Effector memory CD4-positive, alpha-beta T cell (primary cell): ENCODE data around the gene RPP25L.

Experiments used
- DNase-seq, 3 donors: peaks; one replicate each; pipeline ENCODE4 v3.0.0-alpha.2; 2020
- H3K27ac ChIP-seq: 2 replicates; pipeline ENCODE4 v1.7.0; 2013; ENCODE audit warnings: mild to moderate bottlenecking, low read length, moderate library complexity; ENCODE audit not compliant: insufficient read depth, poor library complexity, severe bottlenecking
- H3K27me3 ChIP-seq: replicated peaks from 2 replicates; pipeline ENCODE4 v1.7.0; 2013; ENCODE audit warnings: mild to moderate bottlenecking, low read length; ENCODE audit not compliant: insufficient read depth, control insufficient read depth, poor library complexity, severe bottlenecking
- H3K36me3 ChIP-seq: 2 replicates; pipeline ENCODE4 v1.7.0; 2013; ENCODE audit warnings: mild to moderate bottlenecking, low read length, moderate library complexity; ENCODE audit not compliant: control insufficient read depth, insufficient read depth
- H3K4me1 ChIP-seq: 2 replicates; pipeline ENCODE4 v1.7.0; 2013; ENCODE audit warnings: low read length, mild to moderate bottlenecking; ENCODE audit not compliant: control insufficient read depth, insufficient read depth, poor library complexity, severe bottlenecking
- H3K4me3 ChIP-seq: 2 replicates; pipeline ENCODE4 v1.7.0; 2013; ENCODE audit warnings: low read length, low read depth, mild to moderate bottlenecking; ENCODE audit not compliant: insufficient read depth, poor library complexity, severe bottlenecking
- H3K9me3 ChIP-seq: 2 replicates; pipeline ENCODE4 v1.7.0; 2013; ENCODE audit warnings: mild to moderate bottlenecking, low read length, moderate library complexity; ENCODE audit not compliant: control insufficient read depth

The RPP25L gene

DNA sequence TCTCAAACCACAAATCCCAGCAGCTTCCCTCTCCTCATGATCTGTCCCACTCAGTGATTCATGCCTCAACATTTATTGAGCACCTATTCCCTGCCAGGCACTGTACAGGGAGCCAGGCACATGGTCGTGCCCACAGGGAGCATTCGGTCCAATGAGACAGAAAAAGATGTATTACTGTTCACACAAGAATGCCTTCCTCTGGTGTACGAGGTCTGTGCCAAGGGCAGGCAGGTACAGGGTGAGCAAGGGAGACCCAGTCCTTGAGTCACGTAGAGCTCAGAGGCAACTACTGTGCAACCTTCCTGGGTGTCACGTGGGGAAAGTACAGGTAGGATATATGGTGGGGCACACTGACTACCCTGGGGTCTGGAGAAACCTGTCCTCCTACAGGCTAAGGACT lies 26.9 kb downstream of the RPP25L start:
- H3K27me3 ChIP-seq = peaks cover 29% of the 10 kb centered on the region
- H3K36me3 ChIP-seq = no peaks in the 10 kb centered on the region
- H3K4me3 ChIP-seq = no peak overlapping the region
- no peak for DNase-seq
- no peak overlapping the region for H3K27ac ChIP-seq
- no peaks in the 10 kb centered on the region for H3K9me3 ChIP-seq
- H3K4me1 ChIP-seq = peaks cover 7% of the 10 kb centered on the region

DNA sequence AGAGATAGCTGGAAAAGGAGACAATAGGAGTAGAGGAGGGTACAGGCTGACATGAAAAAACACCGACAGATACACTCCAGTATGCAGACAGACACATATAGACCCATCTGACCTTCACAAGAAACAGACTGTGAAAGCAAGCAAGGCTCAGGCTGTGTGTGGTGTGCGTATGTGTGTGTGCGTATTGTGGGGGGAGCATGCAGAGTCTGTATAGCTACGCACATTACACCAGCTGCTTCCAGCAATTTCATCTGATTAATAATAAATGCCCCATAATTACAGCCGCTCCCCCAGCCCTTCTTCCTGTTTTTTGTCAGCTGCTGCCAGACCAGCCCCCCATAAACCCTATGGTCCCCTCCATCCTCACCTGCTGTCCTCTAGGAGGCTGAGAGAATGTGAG lies 29.1 kb downstream of the RPP25L start:
- Histone ChIP-seq H3K4me3 (no peak overlapping the region), H3K27me3 (peaks cover 28% of the 10 kb centered on the region), H3K27ac (no peak overlapping the region), H3K4me1 (no peaks in the 10 kb centered on the region), H3K9me3 (no peaks in the 10 kb centered on the region), H3K36me3 (no peaks in the 10 kb centered on the region)
- DNase-seq = no peak

DNA sequence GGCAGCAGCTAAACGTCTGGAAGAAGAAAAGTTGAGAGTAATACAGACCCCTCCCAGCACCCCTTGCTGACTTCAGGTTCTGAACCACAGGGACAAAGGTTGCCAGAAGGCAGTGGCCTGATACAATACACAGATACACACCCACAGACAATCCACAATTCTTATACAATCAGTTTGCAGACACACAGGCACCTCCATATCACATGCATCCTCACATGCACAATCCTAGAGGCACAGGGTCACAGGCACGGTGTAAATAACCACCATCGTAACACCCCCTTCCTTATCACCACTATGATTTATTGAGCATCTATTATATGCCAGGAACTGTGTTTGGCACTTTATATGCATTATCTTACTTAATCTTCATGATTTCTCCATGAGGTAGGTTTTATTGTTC lies 30.6 kb downstream of the RPP25L start:
- no peak overlapping the region for H3K27ac ChIP-seq
- peaks cover 25% of the 10 kb centered on the region for H3K27me3 ChIP-seq
- H3K36me3 ChIP-seq = no peaks in the 10 kb centered on the region
- H3K4me1 ChIP-seq = no peaks in the 10 kb centered on the region
- H3K9me3 ChIP-seq = no peaks in the 10 kb centered on the region
- no peak overlapping the region for H3K4me3 ChIP-seq
- DNase-seq = no peak

DNA sequence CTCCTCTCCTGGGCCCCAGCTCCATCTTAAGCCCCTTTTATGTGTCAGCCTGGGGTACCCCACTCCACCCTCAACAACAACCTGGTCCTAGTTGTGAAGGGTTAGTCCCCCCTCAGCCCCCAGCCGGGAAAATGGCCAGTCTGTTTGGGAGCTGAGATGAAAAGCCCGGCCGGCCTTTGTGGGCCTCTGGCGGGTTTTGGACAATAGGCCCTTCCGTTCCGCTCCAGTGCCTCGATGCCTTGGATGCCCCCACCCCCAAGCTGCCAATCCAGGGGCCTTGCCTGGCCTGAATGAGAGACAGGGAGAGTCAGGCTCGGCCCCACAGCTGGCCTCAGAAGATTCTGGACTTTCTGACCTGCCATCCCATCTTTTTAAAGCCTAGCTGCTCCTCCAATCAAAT lies 31.5 kb downstream of the RPP25L start:
- DNase-seq = no peak
- Histone ChIP-seq H3K27ac (no peak overlapping the region), H3K4me1 (no peaks in the 10 kb centered on the region), H3K4me3 (no peak overlapping the region), H3K36me3 (no peaks in the 10 kb centered on the region), H3K27me3 (peaks cover 25% of the 10 kb centered on the region), H3K9me3 (no peaks in the 10 kb centered on the region)

DNA sequence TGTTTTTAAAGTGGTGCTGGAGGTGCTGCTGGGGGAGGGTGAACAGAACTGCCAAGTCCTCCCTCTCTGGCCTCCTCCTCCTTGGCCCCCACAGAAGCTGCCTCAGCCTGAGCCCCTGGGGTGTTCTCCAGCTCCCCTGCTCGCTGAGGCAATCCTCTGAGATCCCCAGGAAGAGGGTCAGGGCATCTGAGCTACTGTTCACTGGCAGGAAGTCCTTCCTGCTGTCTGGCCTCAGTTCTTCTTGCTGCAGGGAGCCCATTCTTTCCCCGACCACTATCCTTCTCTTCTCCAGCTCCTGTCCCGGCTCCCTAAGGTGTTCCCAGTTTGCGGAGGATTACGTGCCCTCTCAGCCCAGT lies 32.1 kb downstream of the RPP25L start:
- Histone ChIP-seq H3K4me3 (no peak overlapping the region), H3K9me3 (no peaks in the 10 kb centered on the region), H3K27me3 (peaks cover 25% of the 10 kb centered on the region), H3K27ac (no peak overlapping the region), H3K4me1 (no peaks in the 10 kb centered on the region), H3K36me3 (no peaks in the 10 kb centered on the region)
- no peak for DNase-seq

DNA sequence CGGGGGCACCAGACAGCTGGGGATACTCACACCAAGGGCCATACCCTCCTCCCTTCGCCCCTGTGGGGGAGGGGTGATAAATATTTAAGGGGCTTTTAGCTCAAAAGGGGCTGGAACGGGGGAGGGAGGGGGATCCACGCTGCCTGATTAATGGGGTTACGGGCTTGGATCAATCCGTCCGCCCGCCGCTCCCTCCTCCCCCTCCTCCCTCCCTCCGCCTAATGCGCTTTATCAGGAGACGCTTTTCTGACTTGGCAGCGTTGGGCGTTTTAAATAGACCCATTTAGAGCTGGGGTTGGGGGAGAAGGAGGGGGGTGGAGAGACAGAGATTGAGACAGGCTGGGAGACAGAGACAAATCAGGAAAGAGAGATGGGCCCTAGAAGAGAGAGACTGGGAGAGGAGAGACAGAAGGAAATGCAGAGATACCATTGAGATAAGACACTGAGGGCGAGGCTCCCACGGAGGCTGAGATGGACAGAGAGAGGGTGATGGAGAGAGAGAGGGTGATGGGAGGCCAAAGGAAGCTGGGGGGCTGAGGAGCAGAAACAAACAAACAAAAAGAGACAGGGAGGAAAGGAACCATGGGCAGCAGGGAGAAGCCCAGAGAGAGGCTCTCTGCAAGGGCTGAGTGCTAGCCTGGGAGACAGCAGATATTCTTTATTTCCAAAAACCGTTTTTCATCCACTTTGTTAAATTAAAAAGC lies 32.6 kb downstream of the RPP25L start:
- no peak for DNase-seq
- Histone ChIP-seq H3K27ac (no peak overlapping the region), H3K27me3 (peaks cover 25% of the 10 kb centered on the region), H3K4me3 (no peak overlapping the region), H3K9me3 (no peaks in the 10 kb centered on the region), H3K4me1 (no peaks in the 10 kb centered on the region), H3K36me3 (no peaks in the 10 kb centered on the region)

DNA sequence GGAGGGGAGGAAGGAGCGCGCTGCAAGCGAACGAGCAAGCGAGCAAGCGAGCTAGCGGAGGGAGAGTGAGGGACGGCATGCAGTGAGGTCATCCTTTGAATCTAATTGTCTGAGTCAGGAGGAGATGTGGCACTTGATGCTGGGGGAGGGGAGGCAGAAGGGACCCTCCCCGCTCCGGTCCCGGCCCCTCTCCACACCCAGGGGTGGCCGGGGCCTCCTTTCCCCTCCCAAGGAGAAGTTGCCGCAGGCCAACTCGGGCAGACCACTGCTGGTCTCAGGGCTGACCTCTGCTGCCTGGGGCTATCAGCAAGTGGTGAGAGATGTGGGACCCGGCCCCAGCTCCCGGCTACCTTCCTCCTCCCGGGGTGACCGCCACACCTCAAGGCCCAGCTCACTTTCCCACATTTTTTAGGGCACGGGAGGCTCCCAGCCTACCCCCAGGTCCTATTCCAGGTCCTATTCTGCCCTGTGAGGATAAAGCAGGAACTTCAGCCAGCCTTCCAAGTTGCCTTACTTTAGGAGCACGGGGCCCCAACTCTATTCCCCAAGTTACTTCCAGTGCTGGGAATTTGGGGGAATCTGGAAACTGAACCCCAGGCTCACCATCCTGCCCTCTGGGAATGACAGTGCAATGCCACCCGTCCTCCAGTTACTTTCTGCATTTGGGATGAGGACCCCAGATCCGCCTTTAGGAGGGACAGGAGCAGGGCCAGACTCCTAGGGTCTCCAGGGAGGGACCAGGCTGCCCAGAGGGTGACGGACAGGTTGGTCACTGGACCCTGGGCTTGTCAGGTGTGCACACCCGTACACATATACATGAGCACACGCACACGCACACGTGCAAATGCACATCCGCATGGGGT lies 33.4 kb downstream of the RPP25L start:
- no peak overlapping the region for H3K27ac ChIP-seq
- H3K9me3 ChIP-seq = no peaks in the 10 kb centered on the region
- H3K4me1 ChIP-seq = no peaks in the 10 kb centered on the region
- no peaks in the 10 kb centered on the region for H3K36me3 ChIP-seq
- peaks cover 19% of the 10 kb centered on the region for H3K27me3 ChIP-seq
- DNase-seq = no peak
- H3K4me3 ChIP-seq = peak overlapping the region; percentile 17

DNA sequence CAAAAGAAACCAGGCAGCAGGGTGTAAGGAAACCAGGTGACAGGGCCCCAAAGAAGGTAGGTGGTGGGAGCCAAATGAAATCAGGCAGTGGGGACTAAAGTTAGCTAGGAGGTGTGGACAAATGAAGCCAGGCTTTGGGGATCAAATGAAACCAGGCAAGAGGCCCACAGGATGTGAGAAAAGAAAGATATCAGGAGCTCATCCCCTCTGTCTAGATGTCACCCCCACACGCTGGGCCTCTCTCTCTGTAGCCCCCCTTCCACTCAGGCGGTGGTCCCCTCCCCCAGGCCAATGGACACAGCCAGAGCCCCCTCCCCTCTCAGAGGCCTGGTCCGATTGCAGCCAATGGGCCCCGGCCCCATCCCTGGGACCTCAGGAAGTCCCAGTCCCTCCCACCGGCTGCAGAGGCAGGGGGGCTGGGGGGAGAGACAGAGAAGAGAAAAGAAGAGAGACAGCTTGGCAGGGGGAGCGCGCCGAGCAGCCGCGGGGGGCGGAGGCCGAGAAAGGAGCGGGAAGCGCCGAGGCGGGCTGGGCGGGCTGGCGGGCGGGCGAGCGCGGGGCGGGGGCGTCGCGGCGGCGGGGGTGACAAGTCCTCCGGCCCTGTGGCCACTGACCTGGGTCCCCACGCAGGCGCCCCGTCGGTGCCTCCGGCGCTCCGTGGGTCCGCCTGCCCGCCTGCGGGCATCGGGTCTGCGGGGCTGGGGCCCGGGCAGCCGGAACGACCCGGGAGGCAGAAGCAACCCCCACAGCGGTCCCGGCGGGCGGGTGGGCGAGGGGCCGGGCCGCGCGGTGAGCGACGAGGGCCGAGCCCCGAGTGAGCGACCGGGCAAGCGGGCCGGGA lies 34.3 kb downstream of the RPP25L start:
- DNase-seq = no peak
- Histone ChIP-seq H3K36me3 (no peaks in the 10 kb centered on the region), H3K27me3 (peaks cover 18% of the 10 kb centered on the region), H3K9me3 (no peaks in the 10 kb centered on the region), H3K4me3 (peak overlapping the region; percentile 17), H3K27ac (no peak overlapping the region), H3K4me1 (no peaks in the 10 kb centered on the region)

DNA sequence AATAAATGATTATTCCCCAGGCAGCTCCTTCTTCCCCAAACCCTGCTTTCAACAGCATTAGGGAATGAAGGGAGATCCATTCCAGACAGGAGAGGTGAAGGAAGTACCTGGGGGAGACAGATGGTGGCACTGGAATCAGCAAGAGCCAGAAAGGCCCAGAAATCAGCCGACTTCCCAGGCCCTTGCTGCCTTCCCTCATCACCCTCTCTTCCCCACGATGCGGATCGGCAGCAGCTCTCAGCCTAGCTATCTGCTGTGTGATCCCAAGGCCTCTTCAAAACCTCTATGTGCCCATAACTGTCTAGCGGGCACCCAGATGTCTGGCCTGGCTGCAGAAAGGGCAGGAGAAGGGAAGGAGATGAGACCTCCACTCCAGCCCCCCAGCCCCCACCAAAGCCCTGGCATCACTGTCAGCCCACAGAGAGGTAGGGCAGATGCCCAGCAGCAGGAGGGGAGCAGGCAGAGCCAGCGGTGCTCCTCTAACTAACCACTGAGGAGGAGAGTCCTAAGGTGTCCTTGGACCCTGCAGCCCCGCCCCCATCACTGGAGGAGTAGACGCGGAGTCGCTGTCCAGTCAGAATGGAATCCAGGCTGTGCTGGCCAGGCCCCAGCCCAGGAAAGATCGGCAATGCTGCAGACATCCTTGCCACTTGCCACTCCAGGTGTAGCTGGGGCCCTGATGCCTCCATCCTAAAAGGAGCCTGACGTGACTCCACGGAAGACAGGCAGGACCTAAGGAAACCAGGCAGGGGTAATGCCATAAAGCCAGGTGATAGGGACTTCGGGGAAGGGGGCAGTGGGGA lies 35.1 kb downstream of the RPP25L start:
- H3K9me3 ChIP-seq = no peaks in the 10 kb centered on the region
- no peaks in the 10 kb centered on the region for H3K36me3 ChIP-seq
- H3K27ac ChIP-seq = no peak overlapping the region
- H3K27me3 ChIP-seq = peaks cover 18% of the 10 kb centered on the region
- H3K4me3 ChIP-seq = no peak overlapping the region
- no peaks in the 10 kb centered on the region for H3K4me1 ChIP-seq
- DNase-seq = no peak
